Hematopoietic multipotent progenitor cell (in vitro differentiated cells): Measurements from ENCODE around the gene HIGD1B. TPM values are rescaled to one million over a fixed set of nuclear protein-coding genes. Genes with fewer than 3 reads are reported as not detected.
A peak's percentile ranks its signal among the peaks of the same experiment; 100 is the strongest.

Experiments used
- DNase-seq, 3 donors: peaks; one replicate each; pipeline ENCODE4 v3.0.0-alpha.2; 2011 to 2015; ENCODE audit warnings: low read depth in 2 of 3, low spot score in 2 of 3
- total RNA-seq: library from RNA; depleted of rRNA; stranded (reverse); fragments of >200 nt; gene quantifications from one replicate; pipeline ENCODE4 v1.2.3, GENCODE V29; 2012

HIGD1B gene
- total RNA-seq, 1 donor = not detected

DNA sequence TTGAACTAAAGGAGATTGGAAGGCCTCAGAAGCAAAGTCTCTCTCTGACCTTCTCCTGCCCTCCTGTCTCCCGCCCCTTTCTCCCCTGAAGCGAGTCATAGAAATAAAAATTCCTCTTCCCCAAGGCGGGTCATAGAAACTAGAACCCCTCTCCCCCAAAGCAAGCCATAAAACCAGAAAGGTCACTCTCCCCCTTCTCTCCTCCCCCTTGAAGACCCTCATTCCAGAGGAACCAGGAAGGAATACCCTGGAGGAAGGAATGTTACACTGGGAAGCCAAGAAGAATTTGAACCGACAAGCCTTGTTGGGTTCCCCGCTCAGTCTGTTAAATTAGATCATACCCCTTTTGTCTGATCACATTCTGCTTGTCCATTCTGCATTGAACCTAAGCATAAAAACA lies 14.9 kb upstream of the HIGD1B start:
- no peak for DNase-seq

DNA sequence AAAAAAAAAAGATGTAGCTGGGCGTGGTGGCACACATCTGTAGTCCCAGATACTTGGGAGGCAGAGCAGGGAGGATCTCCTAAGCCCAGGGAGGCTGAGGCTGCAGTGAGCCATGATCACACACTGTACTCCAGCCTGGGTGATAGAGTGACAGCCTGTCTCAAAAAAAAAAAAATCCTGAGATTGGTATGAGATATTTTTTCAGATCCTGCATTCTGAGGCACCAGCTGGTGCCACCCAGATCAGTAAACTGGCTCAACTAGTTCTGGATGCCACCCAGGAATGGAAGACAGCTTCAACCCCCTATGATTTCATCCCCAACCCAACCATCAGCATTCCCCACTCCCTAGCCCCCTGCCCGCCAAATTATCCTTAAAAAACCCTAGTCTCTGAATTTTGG lies 10.5 kb upstream of the HIGD1B start:
- no peak for DNase-seq

DNA sequence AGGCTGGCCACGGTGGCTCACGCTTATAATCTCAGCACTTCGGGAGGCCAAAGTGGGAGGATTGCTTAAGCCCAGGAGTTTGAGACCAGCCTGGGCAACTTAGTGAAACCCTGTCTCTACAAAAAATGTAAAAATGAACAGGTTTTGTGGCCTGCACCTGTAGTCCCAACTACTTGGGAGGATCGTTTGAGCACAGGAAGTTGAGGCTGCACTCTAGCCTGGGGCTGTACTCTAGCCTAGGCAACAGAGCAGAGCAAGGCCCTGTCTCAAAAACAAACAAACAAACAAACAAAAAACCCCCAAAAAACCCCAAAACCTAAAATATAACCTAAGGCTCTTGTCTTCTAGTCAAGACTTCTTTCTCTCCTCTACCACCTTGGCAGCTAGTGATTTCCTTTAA lies 7.4 kb upstream of the HIGD1B start:
- DNase-seq = no peak

DNA sequence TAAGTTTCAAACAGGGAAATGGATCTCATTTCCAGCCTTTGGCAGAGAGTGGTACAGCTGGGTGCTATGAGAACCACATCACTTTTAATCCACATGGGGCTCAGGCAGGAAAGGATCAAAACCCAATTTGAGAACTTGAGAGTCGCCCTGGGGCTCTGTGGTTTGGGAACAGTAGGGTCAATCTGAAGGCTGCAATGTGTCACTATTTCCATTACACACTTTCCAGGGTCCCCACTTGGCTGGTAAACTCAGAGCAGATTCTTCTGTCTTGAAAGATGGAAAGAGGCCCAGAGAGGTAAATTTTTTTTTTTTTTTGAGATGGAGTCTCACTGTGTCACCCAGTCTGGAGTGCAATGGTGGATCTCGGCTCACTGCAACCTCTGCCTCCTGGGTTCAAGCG lies 6.7 kb upstream of the HIGD1B start:
- no peak for DNase-seq

DNA sequence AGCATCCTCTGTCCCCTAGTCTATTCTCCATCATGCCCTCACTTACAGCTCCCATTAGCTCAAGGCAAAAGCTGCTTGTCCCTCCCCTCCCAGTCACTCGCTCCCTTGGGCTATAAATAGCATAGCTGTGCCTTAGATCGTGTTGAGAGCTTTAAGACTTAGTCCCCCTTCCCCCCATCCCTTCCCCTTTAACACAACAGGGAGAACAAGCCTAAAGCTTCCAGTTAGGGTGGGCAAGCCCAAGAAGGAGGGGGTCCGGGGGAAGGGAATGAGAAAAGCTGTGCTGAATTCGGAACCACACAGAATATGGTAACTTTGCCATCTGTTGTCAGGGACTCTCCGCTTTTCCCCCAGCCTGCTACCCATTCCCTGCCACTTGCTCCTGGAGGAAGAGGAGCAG lies 4.9 kb upstream of the HIGD1B start:
- no peak for DNase-seq

DNA sequence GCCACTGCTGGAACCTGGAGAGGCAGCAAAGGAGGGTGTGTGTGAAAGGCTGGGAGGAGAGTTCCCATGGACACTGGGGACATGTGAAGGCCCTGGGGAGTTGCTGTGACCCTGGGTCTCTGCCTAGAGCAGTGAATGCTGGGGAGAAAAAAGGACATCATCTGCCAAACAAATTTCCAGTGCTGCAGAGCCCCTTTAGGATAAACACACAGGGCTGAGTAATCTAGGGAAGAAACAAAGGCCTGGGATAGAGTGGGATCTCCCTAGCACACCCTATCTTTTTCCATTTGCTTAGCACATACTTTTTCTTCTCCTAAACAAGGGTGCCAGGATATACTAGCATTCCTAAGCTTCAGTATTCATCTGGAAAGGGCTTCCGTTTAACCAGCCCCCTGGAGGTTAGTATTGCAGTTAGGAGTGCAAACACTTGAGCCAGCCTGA lies 3.3 kb upstream of the HIGD1B start:
- no peak for DNase-seq

DNA sequence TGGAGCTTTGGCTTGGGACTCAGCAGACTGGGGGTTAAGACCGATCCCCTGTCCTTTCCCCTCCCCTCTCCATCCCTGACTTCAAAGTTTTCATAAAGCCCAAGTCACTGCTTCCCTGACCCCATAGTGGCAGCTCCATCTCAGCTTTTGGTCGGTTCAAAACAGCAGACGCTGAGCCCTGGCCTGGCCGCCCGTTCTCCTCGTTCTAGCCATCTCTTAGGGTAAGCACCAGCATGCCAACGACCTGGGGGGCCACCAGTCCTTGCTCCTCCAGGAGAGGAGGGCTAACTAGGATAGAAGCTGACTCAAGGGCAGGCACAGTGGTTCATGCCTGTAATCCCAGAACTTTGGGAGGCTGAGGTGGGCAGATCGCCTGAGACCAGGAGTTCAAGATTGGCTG lies 1.5 kb upstream of the HIGD1B start:
- no peak for DNase-seq

DNA sequence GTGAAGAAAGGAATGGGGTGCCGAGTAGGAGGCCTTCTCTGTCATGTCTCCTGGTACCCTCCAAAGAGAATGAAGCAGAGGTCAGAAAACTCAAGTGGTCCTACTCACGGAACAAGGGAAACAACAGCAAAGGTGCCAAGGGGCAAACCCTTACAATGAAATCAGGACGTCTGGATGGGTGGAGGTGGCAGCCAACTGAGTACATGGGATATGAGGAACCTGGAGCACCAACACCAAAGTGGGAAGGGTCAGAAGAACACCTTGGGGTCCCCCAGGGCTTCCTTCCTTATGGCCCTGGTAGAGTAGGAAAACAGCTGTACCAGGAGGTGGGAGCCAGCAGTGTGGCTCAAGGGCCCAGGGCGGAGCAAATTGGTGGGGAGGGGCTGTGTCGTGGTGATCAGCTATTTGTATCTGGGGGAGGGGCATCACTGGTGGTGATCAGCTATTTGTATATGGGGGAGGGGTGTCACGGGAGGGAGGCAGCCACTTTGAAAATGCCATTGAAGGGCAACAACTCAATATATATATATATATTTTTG lies 643 bp downstream of the HIGD1B start:
- no peak for DNase-seq

DNA sequence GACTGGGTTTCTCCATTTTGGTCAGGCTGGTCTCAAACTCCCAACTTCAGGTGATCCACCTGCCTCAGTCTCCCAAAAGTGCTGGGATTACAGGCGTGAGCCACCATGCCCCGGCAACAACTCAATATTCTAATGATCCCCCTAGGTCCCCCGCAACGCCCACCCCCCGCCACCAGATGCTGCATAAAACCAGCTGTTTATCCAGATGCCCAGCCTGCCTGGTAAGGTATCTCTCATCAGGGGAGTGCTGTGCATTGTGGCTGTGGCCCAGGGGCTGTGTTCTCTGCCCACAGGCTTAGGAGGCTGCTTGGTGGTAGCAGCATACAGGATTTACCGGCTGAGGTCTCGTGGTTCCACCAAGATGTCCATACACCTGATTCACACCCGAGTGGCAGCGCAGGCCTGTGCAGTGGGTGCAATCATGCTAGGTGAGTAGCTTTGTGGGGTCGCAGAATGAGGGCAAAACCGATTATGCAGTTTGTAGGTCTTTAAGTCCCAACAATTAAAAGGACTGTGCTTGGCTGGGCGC lies 1.3 kb downstream of the HIGD1B start:
- DNase-seq = no peak

DNA sequence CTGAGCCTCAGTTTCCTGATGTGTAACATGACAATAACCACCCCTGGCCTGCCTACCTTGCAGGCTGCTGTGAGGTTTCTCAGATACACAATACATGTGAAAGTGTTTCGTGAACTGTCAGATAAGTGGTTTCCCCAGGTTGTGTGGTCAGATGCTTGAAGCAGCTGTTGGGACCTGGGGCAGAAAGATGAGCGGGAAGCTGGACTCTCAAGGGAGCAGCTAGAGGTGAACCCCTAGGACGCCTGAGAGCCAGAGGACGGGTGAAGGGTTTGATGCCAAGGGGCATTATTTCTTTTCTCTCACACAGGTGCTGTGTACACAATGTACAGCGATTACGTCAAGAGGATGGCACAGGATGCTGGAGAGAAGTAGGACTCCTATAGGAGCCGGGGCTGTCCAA lies 2.3 kb downstream of the HIGD1B start:
- DNase-seq = no peak

DNA sequence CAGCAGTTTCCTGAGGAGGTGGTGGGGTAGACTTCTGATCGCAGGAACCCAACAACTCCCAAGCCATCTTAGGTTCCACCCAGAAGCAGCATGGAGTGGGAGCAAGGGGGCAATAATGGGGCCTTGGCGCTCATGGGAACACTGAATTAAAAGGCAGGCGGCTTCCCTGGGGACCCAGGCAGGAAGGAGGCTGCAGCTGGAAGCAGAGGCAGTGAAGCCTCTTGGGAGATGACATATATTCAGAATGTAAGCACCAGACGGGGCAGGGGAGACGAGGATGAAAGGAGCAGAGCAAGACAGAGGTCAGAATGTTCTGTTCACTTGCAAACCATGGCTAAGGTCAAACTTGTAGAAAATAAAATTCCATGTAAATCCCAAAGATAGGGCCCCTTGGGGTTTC lies 2.9 kb downstream of the HIGD1B start:
- DNase-seq = no peak

DNA sequence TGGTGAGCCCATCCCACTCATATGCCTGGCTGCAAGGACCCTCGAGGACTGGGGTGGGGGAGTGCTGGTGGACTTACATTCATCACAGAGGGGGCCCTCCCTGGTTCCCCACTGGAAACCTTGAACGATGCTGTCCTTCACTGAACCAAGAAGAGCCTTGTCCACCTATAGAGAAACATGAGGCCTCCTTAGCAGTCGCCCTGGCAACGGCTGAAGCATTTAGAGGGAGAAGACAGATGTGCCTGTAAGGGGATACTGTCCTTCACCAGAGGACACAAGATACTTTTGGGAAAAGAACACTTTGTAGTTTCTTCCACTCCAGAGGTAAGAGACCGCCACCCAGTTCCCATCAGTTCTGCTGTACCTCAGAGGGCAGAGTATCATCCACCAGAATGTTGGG lies 6.5 kb downstream of the HIGD1B start:
- no peak for DNase-seq

DNA sequence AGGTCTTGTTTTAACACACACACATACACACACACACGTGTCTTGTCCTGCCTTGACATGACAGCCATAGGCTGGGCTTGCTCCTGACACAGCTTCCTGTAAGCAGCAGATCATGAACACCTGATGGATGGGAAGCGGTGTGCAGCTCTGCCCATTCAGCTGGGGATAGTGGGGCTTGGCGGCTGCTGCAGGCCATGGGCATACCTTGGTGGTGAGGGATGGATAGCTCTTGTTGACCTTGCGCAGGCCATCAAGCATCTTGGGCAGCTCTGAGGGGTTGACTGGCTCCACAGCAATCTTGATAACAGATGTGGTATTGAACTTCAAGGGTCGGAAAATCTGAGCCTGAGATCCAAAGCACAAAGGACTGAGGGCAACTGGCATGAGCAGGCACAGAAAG lies 12.0 kb downstream of the HIGD1B start:
- DNase-seq = no peak

DNA sequence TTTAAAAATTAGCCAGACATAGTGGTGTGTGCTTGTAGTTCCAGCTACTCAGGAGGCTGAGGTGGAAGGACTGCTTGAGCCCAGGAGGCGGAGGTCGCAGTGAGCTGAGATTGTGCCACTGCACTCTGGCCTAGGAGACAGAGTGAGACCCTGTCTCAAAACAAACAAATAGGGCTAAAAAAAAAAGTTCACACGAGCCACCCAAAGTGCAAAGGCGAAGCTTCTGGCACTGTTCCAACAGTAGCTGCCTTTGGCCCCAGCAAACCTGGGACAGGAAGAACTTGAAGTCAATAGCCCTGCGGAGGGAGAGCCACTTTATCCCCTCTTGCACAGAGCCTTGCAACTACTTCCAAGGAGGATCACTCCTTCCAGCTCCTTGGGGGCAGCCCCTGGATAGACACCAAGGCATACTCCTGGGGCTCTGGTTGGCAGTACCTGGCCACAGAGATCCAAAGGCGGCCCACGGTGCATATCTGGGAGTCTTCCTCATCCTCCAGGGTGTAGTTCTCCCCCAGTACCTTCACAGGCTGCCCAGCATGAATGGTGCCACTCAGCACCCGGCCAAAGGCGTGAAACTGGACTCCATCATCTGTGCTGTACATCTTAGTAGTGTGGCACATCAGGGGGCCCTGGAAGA lies 14.7 kb downstream of the HIGD1B start:
- DNase-seq = no peak

DNA sequence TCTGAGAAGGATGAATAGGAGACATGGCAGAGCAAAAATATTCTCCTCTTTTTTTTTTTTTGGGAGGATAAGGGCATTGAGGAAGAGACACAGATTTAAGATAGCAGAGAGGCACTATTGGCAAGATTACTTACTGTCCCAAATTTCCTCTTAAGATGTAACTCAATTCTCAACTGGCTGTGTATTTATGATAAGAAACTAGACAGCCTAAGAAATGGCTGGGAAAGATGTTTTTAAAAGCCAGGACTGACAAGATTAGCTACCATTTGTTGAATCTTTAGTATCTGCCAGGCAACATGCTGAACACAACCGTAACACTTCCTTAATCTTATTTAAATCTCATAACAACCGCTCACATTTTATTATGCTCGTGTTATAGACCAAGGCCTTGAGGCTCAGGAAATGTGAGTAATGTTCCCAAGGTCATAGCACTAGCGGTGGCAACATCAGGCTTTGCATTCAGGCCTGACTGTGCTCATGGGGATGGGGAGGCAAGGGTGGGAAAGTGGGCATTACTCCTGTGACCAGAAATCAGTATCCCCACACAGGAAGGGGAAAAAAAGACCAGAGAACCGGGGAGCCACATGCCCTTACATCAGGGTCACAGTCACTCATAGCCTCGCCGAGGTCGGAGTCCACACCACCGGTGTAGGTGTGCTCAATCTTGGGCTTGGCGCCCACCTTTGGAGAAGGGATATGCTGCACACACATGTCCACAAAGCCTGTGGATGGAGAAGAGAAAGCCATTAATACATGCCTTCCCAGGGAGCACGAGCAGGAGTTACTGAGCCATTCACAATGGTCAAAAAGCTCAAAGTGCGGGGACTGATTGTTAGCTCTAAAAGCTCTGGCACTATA lies 15.6 kb downstream of the HIGD1B start:
- DNase-seq = no peak

DNA sequence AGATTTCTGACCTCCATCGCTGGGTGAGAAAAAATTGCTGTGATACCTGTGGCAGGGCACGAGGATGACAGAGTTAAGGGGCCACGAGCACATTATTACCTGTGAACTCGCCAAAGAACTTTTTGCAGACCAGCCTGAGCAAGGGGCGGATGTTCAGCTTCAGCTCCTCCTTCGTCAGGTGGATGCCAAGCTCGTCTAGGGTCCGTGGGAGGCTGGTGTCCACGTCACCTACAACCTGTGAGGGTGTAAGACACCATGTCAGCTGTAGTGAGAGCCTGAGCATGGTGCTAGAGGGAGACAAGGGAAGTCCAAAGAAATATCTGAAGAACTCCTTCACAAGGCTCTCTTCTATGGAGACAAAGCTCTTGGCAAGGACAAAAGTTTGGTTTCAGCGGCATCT lies 17.1 kb downstream of the HIGD1B start:
- no peak for DNase-seq

DNA sequence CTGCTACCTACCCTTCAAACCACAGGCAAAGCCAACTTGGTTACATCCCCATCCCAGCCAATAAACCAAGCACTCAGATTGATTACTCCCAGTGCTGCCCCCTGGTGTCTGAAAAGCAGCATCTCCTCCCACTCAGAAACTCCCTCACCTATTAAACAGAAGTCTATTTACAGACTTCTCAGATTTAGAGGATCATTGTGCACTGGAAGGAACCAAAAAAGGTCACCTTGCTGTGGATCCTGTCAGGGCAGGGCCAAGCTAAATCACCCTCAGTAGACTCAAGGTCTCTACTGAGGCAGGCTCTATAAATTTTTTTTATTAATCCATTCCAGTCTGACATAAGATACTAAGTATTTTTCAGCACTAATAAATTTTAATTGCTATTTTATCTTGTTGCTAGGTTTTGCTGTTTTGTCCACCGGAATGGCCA lies 17.6 kb downstream of the HIGD1B start:
- peak; percentile 59 to 78 (median 65) for DNase-seq

DNA sequence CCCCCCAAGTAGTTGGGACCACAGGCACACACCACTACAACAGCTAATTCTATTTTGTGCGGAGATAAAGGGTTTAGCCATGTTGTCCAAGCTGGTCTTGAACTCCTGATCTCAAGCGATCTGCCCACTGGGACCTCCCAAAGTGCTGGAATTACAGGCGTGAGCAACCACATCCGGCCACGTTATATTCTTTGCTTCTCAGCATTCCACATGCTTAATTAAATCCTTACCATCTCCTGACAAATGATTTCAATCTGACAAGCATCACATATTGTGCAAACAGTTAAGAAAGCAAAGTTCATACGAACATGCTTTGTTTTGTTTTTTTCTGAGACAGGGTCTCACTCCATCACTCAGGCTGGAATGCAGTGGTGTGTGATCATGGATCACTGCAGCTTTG lies 18.2 kb downstream of the HIGD1B start:
- DNase-seq = no peak

DNA sequence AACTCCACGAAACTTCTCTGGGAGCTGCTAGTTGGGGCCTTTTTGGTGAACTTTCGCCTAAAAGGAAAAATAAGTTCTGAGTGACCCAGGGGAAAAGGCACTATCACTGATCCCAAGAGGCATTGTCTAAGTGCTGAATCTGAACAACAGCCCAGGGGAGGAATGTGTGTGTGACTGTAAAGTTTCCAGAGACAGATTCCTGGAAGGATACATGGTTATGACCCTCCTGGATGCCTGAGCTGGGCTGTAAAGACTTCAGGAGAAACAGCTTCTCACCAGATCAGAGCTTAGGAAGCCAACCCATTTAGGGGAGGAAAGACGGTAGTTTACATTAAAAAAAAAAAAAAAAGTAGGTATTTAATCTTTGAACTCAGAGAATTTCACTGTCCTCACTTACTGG lies 20.2 kb downstream of the HIGD1B start:
- no peak for DNase-seq

DNA sequence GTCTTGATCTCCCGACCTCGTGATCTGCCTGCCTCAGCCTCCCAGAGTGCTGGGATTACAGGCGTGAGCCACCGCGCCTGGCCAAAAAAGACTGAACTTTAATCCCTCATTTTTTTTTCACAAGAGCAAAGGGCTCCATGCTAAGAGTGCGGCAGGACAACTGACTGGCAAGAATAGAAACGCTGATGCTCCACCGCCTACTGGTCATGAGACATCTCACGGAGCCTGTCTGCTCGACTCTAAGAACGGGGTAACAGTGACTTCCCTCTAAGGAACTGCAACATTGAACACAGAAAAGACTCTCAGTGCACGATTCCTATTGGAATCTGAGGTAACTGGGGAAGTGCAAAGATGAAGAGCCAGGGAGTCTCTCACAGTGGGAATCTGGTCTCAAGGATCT lies 23.9 kb downstream of the HIGD1B start:
- DNase-seq = no peak

DNA sequence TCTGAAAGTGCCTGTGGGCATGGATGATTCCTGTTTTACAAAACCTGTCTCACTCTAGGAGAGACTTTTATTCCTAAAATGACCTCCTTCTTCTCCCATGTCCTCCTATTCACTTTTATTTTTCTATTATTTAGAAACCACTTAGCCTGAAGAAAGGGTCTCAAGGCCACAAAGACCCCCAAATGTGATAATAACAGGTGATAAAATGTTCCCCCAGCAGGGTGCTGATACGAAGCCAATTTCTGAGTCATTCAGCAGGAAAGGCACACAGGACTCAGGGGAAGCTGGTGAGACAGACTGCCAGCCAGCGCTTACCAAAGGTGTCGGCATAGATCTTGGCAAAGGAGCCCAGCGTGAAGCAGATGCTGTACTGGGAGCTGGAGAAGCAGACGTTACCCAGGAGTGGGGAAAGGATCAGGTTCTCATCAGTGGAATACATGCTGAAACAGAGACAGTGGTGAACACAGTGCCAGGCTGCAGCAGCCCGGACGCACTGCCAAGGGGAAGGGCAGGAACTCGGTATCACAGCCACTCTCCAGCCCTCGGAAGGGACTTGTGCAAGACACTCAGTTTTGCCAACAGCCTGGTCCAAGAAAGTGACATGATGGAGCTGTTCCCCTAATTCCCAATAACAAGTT lies 24.6 kb downstream of the HIGD1B start:
- DNase-seq = no peak
